IgD-negative memory B cell (primary cell): ENCODE results near the gene DCHS2. TPM values are rescaled to one million over a fixed set of nuclear protein-coding genes. Genes with fewer than 3 reads are reported as not detected.
A peak's percentile ranks its signal among the peaks of the same experiment; 100 is the strongest.

Experiments
- H3K27ac Mint-ChIP-seq, 3 donors: one replicate each; pipeline ENCODE4 v1.8.0; 2020 to 2022; ENCODE audit warnings: mild to moderate bottlenecking in 3 of 3, mixed read lengths in 3 of 3, moderate library complexity in 1 of 3
- H3K27me3 Mint-ChIP-seq: one replicate; pipeline ENCODE4 v1.8.0; 2021; ENCODE audit warnings: mixed read lengths
- H3K36me3 Mint-ChIP-seq: one replicate; pipeline ENCODE4 v1.8.0; 2020; ENCODE audit warnings: mild to moderate bottlenecking, mixed read lengths
- H3K4me1 Mint-ChIP-seq, 3 donors: one replicate each; pipeline ENCODE4 v1.8.0; 2020 to 2022; ENCODE audit warnings: mixed read lengths in 3 of 3, mild to moderate bottlenecking in 1 of 3
- H3K4me3 Mint-ChIP-seq, 4 donors: one replicate each; pipeline ENCODE4 v1.8.0; 2020 to 2022; ENCODE audit warnings: mild to moderate bottlenecking in 4 of 4, mixed read lengths in 4 of 4, moderate library complexity in 3 of 4
- H3K9me3 Mint-ChIP-seq, 3 donors: one replicate each; pipeline ENCODE4 v1.8.0; 2020 to 2021; ENCODE audit warnings: mixed read lengths in 3 of 3, mild to moderate bottlenecking in 1 of 3
- polyA plus RNA-seq: library from polyadenylated mRNA; unstranded; fragments of 300-500 nt; fragmentation: Illumina TruSeq; gene quantifications from one replicate; pipeline ENCODE4 v1.2.3, GENCODE V29; 2021

Gene DCHS2
- 0.01 TPM for polyA plus RNA-seq

DNA sequence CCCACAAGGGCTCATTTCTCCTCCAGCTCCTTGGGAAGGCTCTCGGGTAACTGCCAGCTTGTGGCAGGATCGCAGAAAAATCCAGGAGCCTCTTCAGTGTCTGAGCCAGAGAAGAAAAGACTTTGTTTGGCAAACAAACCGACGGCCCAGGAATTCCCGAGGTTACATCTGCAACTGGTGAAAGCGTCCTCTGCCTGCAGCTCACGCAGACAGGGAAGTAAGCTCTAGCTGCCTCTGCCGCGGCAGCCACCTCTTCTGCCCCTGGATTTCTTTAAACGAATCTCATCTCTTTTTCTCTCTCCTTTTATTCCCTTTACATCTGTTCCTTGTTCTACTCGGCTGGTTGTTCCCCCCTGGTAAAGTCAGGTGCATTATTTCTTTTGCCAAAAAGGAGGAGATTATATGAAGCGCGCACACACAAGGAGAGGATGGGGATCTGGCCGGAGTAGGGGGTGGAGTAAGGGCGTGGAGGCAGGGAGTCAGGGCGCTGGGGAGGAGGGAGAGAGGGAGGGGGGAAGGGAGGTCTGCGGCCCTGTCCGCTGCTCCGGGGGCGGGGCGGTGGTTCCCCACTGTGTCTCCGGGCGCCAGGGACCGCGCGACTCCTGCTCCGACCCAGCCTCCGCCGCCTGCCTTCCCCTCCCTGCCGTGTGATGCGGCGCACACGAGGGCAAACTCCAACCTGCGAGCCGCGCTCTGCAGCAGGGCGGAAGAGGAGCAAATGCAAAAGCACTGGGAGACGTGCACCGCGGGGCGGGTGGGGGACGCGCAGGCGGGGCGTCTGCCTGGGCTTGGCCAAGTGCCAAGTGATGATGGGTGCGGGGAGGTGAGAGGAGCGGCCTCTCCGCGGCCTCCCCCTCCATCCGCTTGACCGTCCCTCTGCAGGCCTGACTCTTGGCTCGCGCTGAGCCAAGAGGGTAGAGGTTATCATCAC lies at the start of gene DCHS2:
DCHS2 (minus strand) TSS at position 459 of the 931 bp plus-strand sequence; CDS start at position 15, 444 bp downstream.
- H3K36me3 Mint-ChIP-seq, result no peaks in the 10 kb centered on the region
- no peaks in the 10 kb centered on the region for H3K9me3 Mint-ChIP-seq
- peaks cover 0 to 16% (median 12%) of the 10 kb centered on the region in 3 donors for H3K4me1 Mint-ChIP-seq
- peak within 1 kb of the TSS; percentile 81 to 93 (median 89) for H3K4me3 Mint-ChIP-seq
- peak within 1 kb of the TSS in 1 of 3 donors; percentile 53 for H3K27ac Mint-ChIP-seq
- H3K27me3 Mint-ChIP-seq, result peaks cover 42% of the 10 kb centered on the region

DNA sequence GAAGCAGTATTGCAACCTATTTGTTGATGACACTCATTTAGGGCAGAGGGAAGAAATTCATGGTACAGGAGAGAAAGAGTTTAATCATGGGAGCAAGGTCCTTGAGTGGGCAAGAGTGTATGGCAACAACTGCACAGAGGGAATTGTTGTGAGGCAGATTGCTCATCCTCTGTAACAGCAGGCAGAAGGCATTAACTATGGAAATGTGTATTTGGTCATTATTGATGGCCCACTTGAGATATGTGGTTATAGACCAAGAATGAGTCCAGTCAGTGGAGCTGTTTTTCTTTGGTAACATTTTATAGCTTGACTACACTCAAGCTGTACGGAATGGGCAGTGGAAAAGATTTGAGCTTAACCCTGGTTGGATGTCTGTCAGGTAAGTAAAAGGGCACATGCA lies 42.7 kb upstream of the DCHS2 start:
- Mint-ChIP-seq H3K4me1 (peaks cover 0 to 2% (median 0%) of the 10 kb centered on the region in 3 donors), H3K27me3 (no peaks in the 10 kb centered on the region), H3K4me3 (no peak overlapping the region), H3K9me3 (no peaks in the 10 kb centered on the region), H3K36me3 (peaks cover 1% of the 10 kb centered on the region), H3K27ac (no peak overlapping the region)

- Mint-ChIP-seq H3K4me3 (no peak overlapping the region), H3K36me3 (no peaks in the 10 kb centered on the region), H3K4me1 (peaks cover 3 to 20% (median 14%) of the 10 kb centered on the region in 3 donors), H3K27ac (no peak overlapping the region), H3K27me3 (peaks cover 9% of the 10 kb centered on the region), H3K9me3 (no peaks in the 10 kb centered on the region)
These were observed 38.3 kb upstream of the DCHS2 start for GRCh38 chr4:154529728-154530519.

- Mint-ChIP-seq H3K36me3 (no peaks in the 10 kb centered on the region), H3K27me3 (peaks cover 15% of the 10 kb centered on the region), H3K27ac (no peak overlapping the region), H3K4me1 (peaks cover 3 to 20% (median 14%) of the 10 kb centered on the region in 3 donors), H3K4me3 (no peak overlapping the region), H3K9me3 (no peaks in the 10 kb centered on the region)
These were observed 37.3 kb upstream of the DCHS2 start for GRCh38 chr4:154528869-154529268.

- peaks cover 0 to 1% (median 0%) of the 10 kb centered on the region in 3 donors for H3K9me3 Mint-ChIP-seq
- no peaks in the 10 kb centered on the region for H3K36me3 Mint-ChIP-seq
- peaks cover 3 to 20% (median 14%) of the 10 kb centered on the region in 3 donors for H3K4me1 Mint-ChIP-seq
- no peak overlapping the region for H3K27ac Mint-ChIP-seq
- H3K27me3 Mint-ChIP-seq, result peaks cover 15% of the 10 kb centered on the region
- no peak overlapping the region for H3K4me3 Mint-ChIP-seq
These were observed 35.7 kb upstream of the DCHS2 start for GRCh38 chr4:154527308-154527707.

GRCh38 chr4:154526151-154526550 lies 34.6 kb upstream of the DCHS2 start:
- Mint-ChIP-seq H3K4me3 (peak overlapping the region in 1 of 4 donors; percentile 23), H3K4me1 (peaks cover 3 to 20% (median 14%) of the 10 kb centered on the region in 3 donors), H3K9me3 (peaks cover 0 to 1% (median 0%) of the 10 kb centered on the region in 3 donors), H3K27me3 (peaks cover 15% of the 10 kb centered on the region), H3K36me3 (no peaks in the 10 kb centered on the region), H3K27ac (no peak overlapping the region)

DNA sequence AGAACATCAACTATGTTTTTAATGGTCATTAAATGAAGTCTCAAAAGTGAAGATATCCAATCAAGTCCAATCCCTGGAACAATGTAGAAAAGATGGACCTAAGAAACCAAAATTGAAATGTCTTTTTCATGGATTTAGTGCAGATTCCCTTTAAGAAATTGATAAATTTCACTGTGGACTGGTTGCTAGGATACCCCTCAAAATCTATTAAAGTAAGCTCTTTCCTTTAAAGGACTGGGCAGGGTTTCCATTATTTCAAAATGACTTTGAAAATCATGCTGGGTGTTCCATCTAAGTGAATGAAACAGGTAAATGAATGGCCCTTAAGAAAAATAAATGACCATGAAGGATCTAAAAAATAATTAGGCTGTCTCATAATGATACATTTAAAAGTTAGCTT lies 30.0 kb upstream of the DCHS2 start:
- Mint-ChIP-seq H3K27ac (no peak overlapping the region), H3K9me3 (peaks cover 0 to 1% (median 0%) of the 10 kb centered on the region in 3 donors), H3K4me3 (no peak overlapping the region), H3K36me3 (peaks cover 2% of the 10 kb centered on the region), H3K4me1 (peaks cover 3 to 14% (median 8%) of the 10 kb centered on the region in 3 donors), H3K27me3 (peaks cover 12% of the 10 kb centered on the region)

GRCh38 chr4:154519214-154519613 lies 27.6 kb upstream of the DCHS2 start:
- Mint-ChIP-seq H3K4me1 (peaks cover 0 to 1% (median 0%) of the 10 kb centered on the region in 3 donors), H3K27ac (no peak overlapping the region), H3K27me3 (peaks cover 4% of the 10 kb centered on the region), H3K4me3 (no peak overlapping the region), H3K36me3 (peaks cover 2% of the 10 kb centered on the region), H3K9me3 (peaks cover 0 to 2% (median 1%) of the 10 kb centered on the region in 3 donors)

- Mint-ChIP-seq H3K4me1 (peaks cover 0 to 4% (median 0%) of the 10 kb centered on the region in 3 donors), H3K27ac (peak overlapping the region in 1 of 3 donors; percentile 40), H3K36me3 (peaks cover 2% of the 10 kb centered on the region), H3K4me3 (no peak overlapping the region), H3K9me3 (peaks cover 0 to 3% (median 2%) of the 10 kb centered on the region in 3 donors), H3K27me3 (peaks cover 7% of the 10 kb centered on the region)
These were observed 26.0 kb upstream of the DCHS2 start for GRCh38 chr4:154517591-154517990.

DNA sequence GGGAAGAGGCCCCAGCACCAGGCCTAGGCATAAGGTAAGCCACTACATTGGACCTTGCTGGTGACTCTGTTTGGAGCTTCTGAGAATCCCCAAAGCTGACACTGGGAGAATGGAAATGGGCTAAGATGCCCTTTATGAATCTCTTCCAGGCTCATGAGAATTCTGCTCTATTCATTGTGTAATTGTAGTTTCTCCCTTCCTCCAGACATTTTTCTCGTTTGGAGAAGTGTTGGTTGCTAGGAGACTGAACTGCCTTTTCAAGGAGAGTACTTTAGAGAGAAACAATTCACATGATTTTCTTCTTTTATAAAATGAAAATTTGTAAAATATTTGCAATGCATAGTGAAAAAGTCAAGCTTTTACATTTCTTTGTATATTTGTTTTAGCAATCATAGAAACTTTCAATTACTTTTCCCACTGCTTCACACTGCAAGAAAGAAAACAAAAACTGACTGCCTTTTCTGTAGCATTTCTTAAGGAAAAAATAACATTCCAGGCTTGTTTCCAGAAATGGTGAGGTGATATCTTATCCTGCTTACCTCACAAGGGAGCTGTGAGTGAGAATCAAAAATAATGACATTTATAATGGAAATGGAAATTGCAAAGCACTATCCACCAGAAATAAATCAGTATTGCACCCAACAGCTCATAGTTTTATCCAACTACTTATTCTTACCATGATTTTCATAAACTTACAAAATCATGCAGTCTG lies 24.9 kb upstream of the DCHS2 start:
- peaks cover 9% of the 10 kb centered on the region for H3K27me3 Mint-ChIP-seq
- no peak overlapping the region for H3K27ac Mint-ChIP-seq
- peaks cover 2% of the 10 kb centered on the region for H3K36me3 Mint-ChIP-seq
- peaks cover 0 to 9% (median 2%) of the 10 kb centered on the region in 3 donors for H3K4me1 Mint-ChIP-seq
- H3K9me3 Mint-ChIP-seq, result peaks cover 0 to 3% (median 2%) of the 10 kb centered on the region in 3 donors
- no peak overlapping the region for H3K4me3 Mint-ChIP-seq

- Mint-ChIP-seq H3K9me3 (peaks cover 0 to 3% (median 2%) of the 10 kb centered on the region in 3 donors), H3K27me3 (peaks cover 5% of the 10 kb centered on the region), H3K4me1 (peaks cover 0 to 7% (median 2%) of the 10 kb centered on the region in 3 donors), H3K27ac (no peak overlapping the region), H3K36me3 (no peaks in the 10 kb centered on the region), H3K4me3 (no peak overlapping the region)
These were observed 20.4 kb upstream of the DCHS2 start for GRCh38 chr4:154511981-154512380.

- peaks cover 0 to 7% (median 2%) of the 10 kb centered on the region in 3 donors for H3K4me1 Mint-ChIP-seq
- H3K27me3 Mint-ChIP-seq, result peaks cover 5% of the 10 kb centered on the region
- peaks cover 0 to 3% (median 2%) of the 10 kb centered on the region in 3 donors for H3K9me3 Mint-ChIP-seq
- H3K27ac Mint-ChIP-seq, result no peak overlapping the region
- H3K36me3 Mint-ChIP-seq, result no peaks in the 10 kb centered on the region
- H3K4me3 Mint-ChIP-seq, result no peak overlapping the region
These were observed 19.9 kb upstream of the DCHS2 start for GRCh38 chr4:154511548-154511947.

DNA sequence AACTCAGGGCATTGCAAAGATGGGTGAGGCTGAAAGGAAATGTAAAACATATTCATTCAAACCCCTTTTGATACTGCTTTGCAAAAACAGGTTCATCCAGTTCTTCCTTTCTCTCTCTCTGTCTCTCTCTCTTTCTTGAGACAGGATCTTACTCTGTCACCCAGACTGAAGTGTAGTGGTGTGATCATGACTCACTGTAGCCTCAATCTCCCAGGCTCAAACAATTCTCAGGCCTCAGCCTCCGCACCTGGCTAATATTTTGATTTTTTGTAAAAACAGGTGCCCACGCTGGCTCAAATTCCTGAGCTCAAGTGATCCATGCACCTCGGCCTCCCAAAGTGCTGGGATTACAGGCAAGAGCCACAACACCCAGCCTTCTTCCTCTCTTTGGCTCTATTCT lies 15.6 kb upstream of the DCHS2 start:
- Mint-ChIP-seq H3K4me1 (peaks cover 0 to 2% (median under 1%) of the 10 kb centered on the region in 3 donors), H3K9me3 (no peaks in the 10 kb centered on the region), H3K27ac (no peak overlapping the region), H3K27me3 (peaks cover 4% of the 10 kb centered on the region), H3K36me3 (no peaks in the 10 kb centered on the region), H3K4me3 (no peak overlapping the region)

DNA sequence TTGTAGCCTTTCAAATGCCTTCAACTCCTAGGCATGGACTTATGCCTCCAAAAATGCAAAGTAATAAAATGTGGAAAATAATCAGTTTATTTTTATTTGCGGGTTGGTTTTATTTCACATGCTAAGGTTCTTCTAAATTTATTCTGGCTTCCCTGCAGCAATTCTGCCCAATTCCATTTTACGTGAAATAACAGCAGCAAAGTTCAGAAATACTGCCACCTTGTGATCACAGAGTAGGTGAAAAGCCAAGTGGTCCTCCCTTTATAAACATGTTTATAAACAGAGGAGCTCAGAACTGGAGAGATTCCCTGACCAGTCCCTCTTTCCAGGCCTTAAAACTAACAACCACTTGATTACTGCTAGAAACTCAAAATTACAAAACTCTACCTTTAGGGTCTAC lies 14.7 kb upstream of the DCHS2 start:
- Mint-ChIP-seq H3K9me3 (no peaks in the 10 kb centered on the region), H3K27me3 (peaks cover 3% of the 10 kb centered on the region), H3K4me3 (no peak overlapping the region), H3K36me3 (no peaks in the 10 kb centered on the region), H3K27ac (no peak overlapping the region), H3K4me1 (no peaks in the 10 kb centered on the region)
